Cardiac fibroblast (primary cell): ENCODE measurements around the gene CCDC185.

Experiments
- DNase-seq, 2 donors: peaks; one replicate each; pipeline versions ENCODE4 v3.0.0 to v3.0.0-alpha.2; 2010; ENCODE audit warnings: low read depth in 2 of 2
- H3K4me3 ChIP-seq, 2 donors: replicated peaks in 1 of 2; 1 replicate in 1 of 2; 2 replicates in 1 of 2; pipeline ENCODE4 v1.5.1; 2011; ENCODE audit warnings: low read depth in 2 of 2, low read length in 2 of 2, mild to moderate bottlenecking in 2 of 2, moderate library complexity in 1 of 2
- CTCF ChIP-seq: IDR thresholded peaks from one replicate; pipeline ENCODE4 v1.5.1; 2011; ENCODE audit warnings: low read depth, mild to moderate bottlenecking, low read length, inconsistent platforms

CCDC185 gene

GRCh38 chr1:223348439-223348838 lies 44.8 kb upstream of the CCDC185 start:
- H3K4me3 ChIP-seq = no peak overlapping the region
- DNase-seq = no peak
- TF ChIP-seq CTCF = no peak

- TF ChIP-seq CTCF = no peak
These were observed 44.0 kb upstream of the CCDC185 start for GRCh38 chr1:223349241-223349640.

GRCh38 chr1:223350361-223350908 lies 42.8 kb upstream of the CCDC185 start:
- DNase-seq = no peak
- H3K4me3 ChIP-seq = no peak overlapping the region
- no peak for TF ChIP-seq CTCF

More at GRCh38 chr1:223349241-223349640, 44.0 kb upstream of the CCDC185 start:
- DNase-seq = no peak
- no peak overlapping the region for H3K4me3 ChIP-seq

GRCh38 chr1:223352944-223353343 lies 40.3 kb upstream of the CCDC185 start:
- no peak for TF ChIP-seq CTCF
- DNase-seq = no peak
- no peak overlapping the region for H3K4me3 ChIP-seq

- DNase-seq = no peak
- TF ChIP-seq CTCF = no peak
These were observed 39.3 kb upstream of the CCDC185 start for GRCh38 chr1:223353939-223354338.

GRCh38 chr1:223355699-223356098 lies 37.5 kb upstream of the CCDC185 start:
- no peak overlapping the region for H3K4me3 ChIP-seq
- DNase-seq = no peak
- no peak for TF ChIP-seq CTCF

More at GRCh38 chr1:223353939-223354338, 39.3 kb upstream of the CCDC185 start:
- no peak overlapping the region for H3K4me3 ChIP-seq

GRCh38 chr1:223358826-223359225 lies 34.4 kb upstream of the CCDC185 start:
- no peak for DNase-seq
- no peak for TF ChIP-seq CTCF
- no peak overlapping the region for H3K4me3 ChIP-seq
